Measurements from ENCODE around the gene UNC5CL. TPM values are rescaled to one million over a fixed set of nuclear protein-coding genes. Genes with fewer than 3 reads are reported as not detected.

The UNC5CL gene
- total and polyA plus RNA-seq, 2 donors (not counting 1 experiment from before 2014, with no cell fraction given), result 0.01 to 0.17 TPM

DNA sequence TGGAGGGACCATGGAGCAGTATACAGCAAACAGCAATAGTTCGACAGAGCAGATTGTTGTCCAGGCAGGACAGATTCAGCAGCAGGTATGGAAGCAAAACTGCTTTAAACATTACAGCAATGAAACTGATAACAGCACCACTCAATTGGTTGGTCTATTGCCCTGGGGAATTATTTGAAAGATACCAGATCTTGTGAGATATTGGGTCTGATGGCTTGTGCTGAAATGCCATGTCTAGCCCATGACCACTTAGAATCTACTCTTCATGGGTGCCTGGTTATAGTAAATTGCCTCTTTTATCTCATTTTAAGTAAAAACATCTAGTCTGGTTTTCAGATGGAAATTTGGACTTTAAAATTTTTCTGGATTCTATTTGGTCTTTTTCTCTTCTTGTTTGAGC, 40.1 kb upstream of the UNC5CL start:
- TF ChIP-seq EZH2 (IDR thresholded peaks at IDR 0.05; ENCODE audit: low read length, missing control alignments), result no peak
- no peak for TF ChIP-seq CTCF (conservative IDR thresholded peaks at IDR 0.05 in 1 of 2, IDR thresholded peaks at IDR 0.05 in 1 of 2; ENCODE audit: low read depth in 1 of 2, low read length in 2 of 2)
- Histone ChIP-seq H3K4me1 (ENCODE audit: control insufficient read depth, extremely low read depth, insufficient read depth, low read length) (peaks cover 3% of the 10 kb centered on the region), H3K9me3 (ENCODE audit: control insufficient read depth, insufficient read depth, low read depth, low read length) (no peaks in the 10 kb centered on the region), H3K4me3 (replicated peaks in 1 of 4; ENCODE audit: control extremely low read depth in 1 of 4, insufficient read depth in 1 of 4, low read depth in 3 of 4, low read length in 4 of 4) (no peak overlapping the region), H3K27ac (ENCODE audit: insufficient read depth, low read length) (no peak overlapping the region), H2AFZ (ENCODE audit: low read length) (no peak overlapping the region), H3K9ac (ENCODE audit: insufficient read depth, low read length) (no peak overlapping the region), H3K27me3 (ENCODE audit: control insufficient read depth, insufficient read depth, low read length) (no peaks in the 10 kb centered on the region), H4K20me1 (ENCODE audit: control insufficient read depth, extremely low read depth, insufficient read depth, low read length) (no peaks in the 10 kb centered on the region), H3K79me2 (ENCODE audit: control insufficient read depth, insufficient read depth, low read length) (peaks cover 55% of the 10 kb centered on the region), H3K36me3 (ENCODE audit: control insufficient read depth, insufficient read depth, low read length) (peaks cover 8% of the 10 kb centered on the region), H3K4me2 (ENCODE audit: extremely low read depth, insufficient read depth, low read length) (no peak overlapping the region)
- DNase-seq (ENCODE audit: low read depth in 2 of 2), result no peak

- DNase-seq (ENCODE audit: low read depth in 2 of 2), result no peak
- no peak overlapping the region for H3K27ac ChIP-seq (ENCODE audit: insufficient read depth, low read length)
- H3K4me1 ChIP-seq (ENCODE audit: control insufficient read depth, extremely low read depth, insufficient read depth, low read length), result peaks cover 3% of the 10 kb centered on the region
- no peak overlapping the region for H3K9ac ChIP-seq (ENCODE audit: insufficient read depth, low read length)
- H3K36me3 ChIP-seq (ENCODE audit: control insufficient read depth, insufficient read depth, low read length), result peaks cover 6% of the 10 kb centered on the region
- H3K9me3 ChIP-seq (ENCODE audit: control insufficient read depth, insufficient read depth, low read depth, low read length), result no peaks in the 10 kb centered on the region
- no peak for TF ChIP-seq EZH2 (IDR thresholded peaks at IDR 0.05; ENCODE audit: low read length, missing control alignments)
- no peak for TF ChIP-seq CTCF (conservative IDR thresholded peaks at IDR 0.05 in 1 of 2, IDR thresholded peaks at IDR 0.05 in 1 of 2; ENCODE audit: low read depth in 1 of 2, low read length in 2 of 2)
- H2AFZ ChIP-seq (ENCODE audit: low read length), result no peak overlapping the region
- H3K4me2 ChIP-seq (ENCODE audit: extremely low read depth, insufficient read depth, low read length), result no peak overlapping the region
- H3K79me2 ChIP-seq (ENCODE audit: control insufficient read depth, insufficient read depth, low read length), result peaks cover 60% of the 10 kb centered on the region
- H4K20me1 ChIP-seq (ENCODE audit: control insufficient read depth, extremely low read depth, insufficient read depth, low read length), result no peaks in the 10 kb centered on the region
- no peaks in the 10 kb centered on the region for H3K27me3 ChIP-seq (ENCODE audit: control insufficient read depth, insufficient read depth, low read length)
- H3K4me3 ChIP-seq (replicated peaks in 1 of 4; ENCODE audit: control extremely low read depth in 1 of 4, insufficient read depth in 1 of 4, low read depth in 3 of 4, low read length in 4 of 4), result no peak overlapping the region
Measured at GRCh38 chr6:41078101-41078500, 39.1 kb upstream of the UNC5CL start.

- Histone ChIP-seq H3K9me3 (ENCODE audit: control insufficient read depth, insufficient read depth, low read depth, low read length) (no peaks in the 10 kb centered on the region), H3K27me3 (ENCODE audit: control insufficient read depth, insufficient read depth, low read length) (no peaks in the 10 kb centered on the region), H3K4me2 (ENCODE audit: extremely low read depth, insufficient read depth, low read length) (no peak overlapping the region), H3K9ac (ENCODE audit: insufficient read depth, low read length) (no peak overlapping the region), H3K36me3 (ENCODE audit: control insufficient read depth, insufficient read depth, low read length) (peaks cover 6% of the 10 kb centered on the region), H3K27ac (ENCODE audit: insufficient read depth, low read length) (no peak overlapping the region), H2AFZ (ENCODE audit: low read length) (no peak overlapping the region), H4K20me1 (ENCODE audit: control insufficient read depth, extremely low read depth, insufficient read depth, low read length) (no peaks in the 10 kb centered on the region), H3K4me1 (ENCODE audit: control insufficient read depth, extremely low read depth, insufficient read depth, low read length) (peaks cover 3% of the 10 kb centered on the region), H3K4me3 (replicated peaks in 1 of 4; ENCODE audit: control extremely low read depth in 1 of 4, insufficient read depth in 1 of 4, low read depth in 3 of 4, low read length in 4 of 4) (no peak overlapping the region), H3K79me2 (ENCODE audit: control insufficient read depth, insufficient read depth, low read length) (peaks cover 60% of the 10 kb centered on the region)
- no peak for DNase-seq (ENCODE audit: low read depth in 2 of 2)
- TF ChIP-seq EZH2 (IDR thresholded peaks at IDR 0.05; ENCODE audit: low read length, missing control alignments) (no peak), CTCF (conservative IDR thresholded peaks at IDR 0.05 in 1 of 2, IDR thresholded peaks at IDR 0.05 in 1 of 2; ENCODE audit: low read depth in 1 of 2, low read length in 2 of 2) (no peak)
Measured at GRCh38 chr6:41077536-41077935, 38.5 kb upstream of the UNC5CL start.

Data from fibroblast of lung (primary cell).